SU-DHL-6 (cell line): ENCODE results near the gene TNFSF11.

Experiments used
- CTCF ChIP-seq: fragments of 200-600 bp; sonication (generic); IDR thresholded peaks from one replicate; pipeline ENCODE4 v1.5.1; 2017; ENCODE audit warnings: antibody characterized with exemption, mild to moderate bottlenecking, low read length, moderate library complexity; ENCODE audit not compliant: insufficient read depth, poor library complexity, severe bottlenecking
- EZH2phosphoT487 ChIP-seq: fragments of 200-600 bp; sonication (generic), shearing (Covaris generic); conservative IDR thresholded peaks from 2 replicates; pipeline ENCODE4 v1.6.1; 2018; ENCODE audit warnings: mild to moderate bottlenecking, antibody characterized with exemption, low read length, moderate library complexity, mixed read lengths

- TF ChIP-seq CTCF: no peak
- no peak for TF ChIP-seq EZH2phosphoT487
These were observed 2.0 kb downstream of the TNFSF11 start for GRCh38 chr13:42575938-42576337.
